GM18499 (cell line): ENCODE measurements around the gene VGLL3.
"Not testable (repeated sequence)": the region's sequence is repeated elsewhere in the genome, so short reads cannot be mapped to it uniquely, and the experiment has no call there.

Experiments
- ATAC-seq: cut with Tn5 transposase; IDR thresholded peaks from one replicate; pipeline ENCODE4 v1.9.1; 2021; ENCODE audit warnings: moderate number of reproducible peaks; ENCODE audit not compliant: insufficient read depth, unreplicated experiment

Gene VGLL3

GRCh38 chr3:86990012-86990733, 776 bp downstream of the VGLL3 start:
- no peak for ATAC-seq

GRCh38 chr3:86989611-86990010, 1.3 kb downstream of the VGLL3 start:
- no peak for ATAC-seq

GRCh38 chr3:86989006-86989405, 1.9 kb downstream of the VGLL3 start:
- ATAC-seq, result no peak

GRCh38 chr3:86988235-86988634, 2.7 kb downstream of the VGLL3 start:
- ATAC-seq, result no peak

- ATAC-seq, result no peak
These were observed 3.6 kb downstream of the VGLL3 start for GRCh38 chr3:86987421-86987715.

- no peak for ATAC-seq
These were observed 4.1 kb downstream of the VGLL3 start for GRCh38 chr3:86986671-86987420.

GRCh38 chr3:86985181-86985826, 5.6 kb downstream of the VGLL3 start:
- ATAC-seq, result no peak

GRCh38 chr3:86984271-86984670, 6.7 kb downstream of the VGLL3 start:
- no peak for ATAC-seq

GRCh38 chr3:86982883-86983282, 8.1 kb downstream of the VGLL3 start:
- no peak for ATAC-seq

GRCh38 chr3:86978111-86978551, 12.8 kb downstream of the VGLL3 start:
- no peak for ATAC-seq

- ATAC-seq, result no peak
These were observed 14.7 kb downstream of the VGLL3 start for GRCh38 chr3:86976219-86976618.

- ATAC-seq, result not testable (repeated sequence)
These were observed 16.8 kb downstream of the VGLL3 start for GRCh38 chr3:86974177-86974576.

GRCh38 chr3:86973440-86973839, 17.5 kb downstream of the VGLL3 start:
- ATAC-seq, result no peak

- ATAC-seq, result no peak
These were observed 21.3 kb downstream of the VGLL3 start for GRCh38 chr3:86969500-86970189.

- ATAC-seq, result no peak
These were observed 22.6 kb downstream of the VGLL3 start for GRCh38 chr3:86968244-86968932.

- no peak for ATAC-seq
These were observed 23.9 kb downstream of the VGLL3 start for GRCh38 chr3:86967062-86967461.

GRCh38 chr3:86965166-86965565, 25.8 kb downstream of the VGLL3 start:
- ATAC-seq, result no peak

- no peak for ATAC-seq
These were observed 27.3 kb downstream of the VGLL3 start for GRCh38 chr3:86963611-86964010.

- no peak for ATAC-seq
These were observed 29.7 kb downstream of the VGLL3 start for GRCh38 chr3:86961297-86961696.

GRCh38 chr3:86960550-86960949, 30.4 kb downstream of the VGLL3 start:
- ATAC-seq, result no peak
